GM12892 (cell line): Measurements from ENCODE around the gene CD55.

ENCODE experiments used
- DNase-seq: peaks from one replicate; pipeline ENCODE4 v3.0.0; 2011; ENCODE audit not compliant: insufficient read length
- FAIRE-seq: peaks from 2 replicates; lab custom pipeline; 2011; peaks lifted over from hg19 to GRCh38; lab: Jason Lieb, UNC
- POLR2A ChIP-seq: IDR thresholded peaks from 2 replicates; pipeline ENCODE4 v1.6.1; 2011; ENCODE audit warnings: low read depth, low read length, control low read depth
- POLR2AphosphoS5 ChIP-seq: IDR thresholded peaks from 2 replicates; pipeline ENCODE4 v1.6.1; 2011; ENCODE audit warnings: low read depth, low read length, control low read depth
- TAF1 ChIP-seq: IDR thresholded peaks from 2 replicates; pipeline ENCODE4 v1.6.1; 2011; ENCODE audit warnings: low read depth, mild to moderate bottlenecking, control low read depth, low read length, borderline replicate concordance

Gene CD55

GRCh38 chr1:207335138-207335537, 13.7 kb downstream of the CD55 start:
- TF ChIP-seq POLR2A, result no peak
- no peak for TF ChIP-seq POLR2AphosphoS5
- TF ChIP-seq TAF1, result no peak
- FAIRE-seq (no peak), DNase-seq (no peak)

- FAIRE-seq (peak; percentile 87), DNase-seq (no peak)
- no peak for TF ChIP-seq POLR2AphosphoS5
- no peak for TF ChIP-seq TAF1
- TF ChIP-seq POLR2A, result no peak
Observed at GRCh38 chr1:207335695-207336363, 14.4 kb downstream of the CD55 start.

- TF ChIP-seq POLR2AphosphoS5 (0 out of 2 replicates have a peak, but pooled peaks have one; percentile 50), POLR2A (peak; percentile 39; the same call in 1 of the 2 replicates), TAF1 (no peak)
- FAIRE-seq (peak; percentile 98), DNase-seq (no peak)
Observed at GRCh38 chr1:207336559-207337467, 15.3 kb downstream of the CD55 start.

- DNase-seq (no peak), FAIRE-seq (no peak)
- no peak for TF ChIP-seq POLR2AphosphoS5
- no peak for TF ChIP-seq POLR2A
- no peak for TF ChIP-seq TAF1
Observed at GRCh38 chr1:207342332-207342731, 20.9 kb downstream of the CD55 start.

GRCh38 chr1:207343675-207344074, 22.2 kb downstream of the CD55 start:
- DNase-seq (no peak), FAIRE-seq (no peak)
- TF ChIP-seq POLR2AphosphoS5 (no peak), TAF1 (no peak), POLR2A (no peak)

- no peak for FAIRE-seq
Observed at GRCh38 chr1:207344221-207344620, 22.7 kb downstream of the CD55 start.

GRCh38 chr1:207345644-207346477, 24.4 kb downstream of the CD55 start:
- no peak for TF ChIP-seq POLR2A
- no peak for TF ChIP-seq POLR2AphosphoS5
- no peak for TF ChIP-seq TAF1
- no peak for FAIRE-seq
- DNase-seq, result no peak

More at GRCh38 chr1:207344221-207344620, 22.7 kb downstream of the CD55 start:
- TF ChIP-seq POLR2A (no peak), POLR2AphosphoS5 (no peak)
- DNase-seq, result no peak

- TF ChIP-seq POLR2AphosphoS5 (no peak), TAF1 (no peak), POLR2A (no peak)
- DNase-seq, result no peak
- FAIRE-seq, result no peak
Observed at GRCh38 chr1:207346513-207346912, 25.0 kb downstream of the CD55 start.

- no peak for FAIRE-seq
- no peak for DNase-seq
- TF ChIP-seq TAF1 (no peak), POLR2A (no peak), POLR2AphosphoS5 (no peak)
Observed at GRCh38 chr1:207349979-207350378, 28.5 kb downstream of the CD55 start.

GRCh38 chr1:207352554-207352953, 31.1 kb downstream of the CD55 start:
- no peak for DNase-seq
- FAIRE-seq, result no peak
- TF ChIP-seq POLR2AphosphoS5 (no peak), TAF1 (no peak), POLR2A (no peak)

GRCh38 chr1:207355060-207355459, 33.6 kb downstream of the CD55 start:
- FAIRE-seq (peak; percentile 50), DNase-seq (no peak)
- TF ChIP-seq POLR2A, result no peak
- no peak for TF ChIP-seq TAF1
- TF ChIP-seq POLR2AphosphoS5, result no peak
